ENCODE results near the gene STK32A. TPM values are rescaled to one million over a fixed set of nuclear protein-coding genes. Genes with fewer than 3 reads are reported as not detected.

The STK32A gene
- total RNA-seq, 1 experiment from 2014 or later = 1.3 TPM

- Mint-ChIP-seq H3K27ac (no peak overlapping the region), H3K9me3 (no peaks in the 10 kb centered on the region)
Observed at GRCh38 chr5:147344861-147345260, 110.0 kb downstream of the STK32A start.

More at GRCh38 chr5:147344861-147345260, 110.0 kb downstream of the STK32A start:
- Histone ChIP-seq H3K4me2 (ENCODE audit: insufficient read depth, insufficient read length, low read length) (no peak overlapping the region), H2AK5ac (ENCODE audit: insufficient read length, low read length) (no peak overlapping the region), H3K9me3 (ENCODE audit: control insufficient read depth, low read depth, low read length) (no peaks in the 10 kb centered on the region), H3K14ac (ENCODE audit: insufficient read depth, low read length) (no peak overlapping the region), H3T11ph (ENCODE audit: low read length) (no peak overlapping the region), H2BK5ac (ENCODE audit: insufficient read length, low read length) (no peak overlapping the region), H4K20me1 (ENCODE audit: control insufficient read depth, insufficient read depth, insufficient read length) (no peaks in the 10 kb centered on the region), H2AFZ (ENCODE audit: low read length) (no peak overlapping the region), H2BK20ac (ENCODE audit: low read depth, low read length, poor library complexity, severe bottlenecking) (no peak overlapping the region), H2BK15ac (ENCODE audit: low read depth, low read length) (no peak overlapping the region), H2BK120ac (ENCODE audit: low read depth, low read length, poor library complexity, severe bottlenecking) (no peak overlapping the region), H4K5ac (ENCODE audit: insufficient read length, low read depth, low read length) (no peak overlapping the region), H3K23ac (ENCODE audit: insufficient read length, low read depth, low read length) (no peak overlapping the region), H3K56ac (ENCODE audit: insufficient read length, low read depth, low read length) (no peak overlapping the region), H3K79me2 (ENCODE audit: insufficient read depth, low read length) (no peaks in the 10 kb centered on the region), H4K91ac (ENCODE audit: insufficient read length, low read depth, low read length) (no peak overlapping the region), H3K27ac (ENCODE audit: insufficient read length, low read depth, low read length) (no peak overlapping the region), H3K79me1 (ENCODE audit: insufficient read depth, low read depth, low read length, poor library complexity, severe bottlenecking) (no peaks in the 10 kb centered on the region), H3K4me1 (ENCODE audit: insufficient read depth, low read length) (no peaks in the 10 kb centered on the region), H3K4ac (ENCODE audit: low read depth, low read length) (no peak overlapping the region), H3K18ac (ENCODE audit: insufficient read length, low read depth, low read length) (no peak overlapping the region), H3K23me2 (ENCODE audit: insufficient read length, low read depth, low read length, poor library complexity, severe bottlenecking) (no peaks in the 10 kb centered on the region), H2BK12ac (ENCODE audit: insufficient read length, low read depth, low read length) (no peak overlapping the region), H3K27me3 (ENCODE audit: insufficient read depth, low read length) (no peaks in the 10 kb centered on the region), H3K9ac (ENCODE audit: extremely low read depth, insufficient read length, low read length) (no peak overlapping the region), H4K8ac (replicated peaks; ENCODE audit: insufficient read length, low read depth, low read length) (no peak overlapping the region)
- Mint-ChIP-seq H3K27me3 (ENCODE audit: low read depth) (no peaks in the 10 kb centered on the region; the same call in 1 of the 2 replicates), H3K4me1 (0 out of 4 replicates have a peak, but pooled peaks cover 0 to 2% of the 10 kb centered on the region in 2 experiments), H3K4me3 (no peak overlapping the region), H3K36me3 (ENCODE audit: insufficient read depth in 1 of 3, low read depth in 3 of 3) (no peaks in the 10 kb centered on the region)
- TF ChIP-seq, protein P1, sequence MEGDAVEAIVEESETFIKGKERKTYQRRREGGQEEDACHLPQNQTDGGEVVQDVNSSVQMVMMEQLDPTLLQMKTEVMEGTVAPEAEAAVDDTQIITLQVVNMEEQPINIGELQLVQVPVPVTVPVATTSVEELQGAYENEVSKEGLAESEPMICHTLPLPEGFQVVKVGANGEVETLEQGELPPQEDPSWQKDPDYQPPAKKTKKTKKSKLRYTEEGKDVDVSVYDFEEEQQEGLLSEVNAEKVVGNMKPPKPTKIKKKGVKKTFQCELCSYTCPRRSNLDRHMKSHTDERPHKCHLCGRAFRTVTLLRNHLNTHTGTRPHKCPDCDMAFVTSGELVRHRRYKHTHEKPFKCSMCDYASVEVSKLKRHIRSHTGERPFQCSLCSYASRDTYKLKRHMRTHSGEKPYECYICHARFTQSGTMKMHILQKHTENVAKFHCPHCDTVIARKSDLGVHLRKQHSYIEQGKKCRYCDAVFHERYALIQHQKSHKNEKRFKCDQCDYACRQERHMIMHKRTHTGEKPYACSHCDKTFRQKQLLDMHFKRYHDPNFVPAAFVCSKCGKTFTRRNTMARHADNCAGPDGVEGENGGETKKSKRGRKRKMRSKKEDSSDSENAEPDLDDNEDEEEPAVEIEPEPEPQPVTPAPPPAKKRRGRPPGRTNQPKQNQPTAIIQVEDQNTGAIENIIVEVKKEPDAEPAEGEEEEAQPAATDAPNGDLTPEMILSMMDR (conservative IDR thresholded peaks at IDR 0.05) = no peak
- DNase-seq = no peak
- WGBS (ENCODE audit: extremely low coverage, insufficient read length, low lambda C conversion rate) = no CpG with 5 or more reads among the region's 1 CpG

Measured in H9 (cell line).